K562 (cell line): ENCODE data around the gene RHEBL1. TPM values are rescaled to one million over a fixed set of nuclear protein-coding genes. Genes with fewer than 3 reads are reported as not detected.
A peak's percentile ranks its signal among the peaks of the same experiment; 100 is the strongest.

ENCODE experiments used
- ARID1B ChIP-seq: fragments of 450-650 bp; IDR thresholded peaks from 2 replicates; pipeline ENCODE4 v1.6.1; 2016; ENCODE audit warnings: antibody characterized with exemption, mild to moderate bottlenecking, inconsistent platforms
- ARNT ChIP-seq, 2 experiments: fragments of 450-650 bp; IDR thresholded peaks; 2 replicates each; pipeline ENCODE4 v1.6.1; 2016; ENCODE audit warnings: mild to moderate bottlenecking in 1 of 2
- CHD1 ChIP-seq: fragments of 200-600 bp; sonication (generic); IDR thresholded peaks from one replicate; pipeline ENCODE4 v1.6.1; 2012; ENCODE audit warnings: mild to moderate bottlenecking, moderate library complexity, low read length, inconsistent platforms
- CSDE1 ChIP-seq, 2 experiments: fragments of 450-650 bp; IDR thresholded peaks; 2 replicates each; pipeline ENCODE4 v1.6.1; 2016; ENCODE audit warnings: mild to moderate bottlenecking in 1 of 2
- EP300 ChIP-seq: IDR thresholded peaks from 2 replicates; pipeline ENCODE4 v1.6.1; 2012; ENCODE audit warnings: low read length, improper control_type of control experiment
- HLTF ChIP-seq: fragments of 450-650 bp; IDR thresholded peaks from 2 replicates; pipeline ENCODE4 v1.6.1; 2016
- JUND ChIP-seq, 2 experiments: IDR thresholded peaks; 2 replicates in 1 of 2; 3 replicates in 1 of 2; pipeline ENCODE4 v1.6.1; 2011; ENCODE audit warnings: borderline replicate concordance in 2 of 2, low read depth in 2 of 2, low read length in 2 of 2, improper control_type of control experiment in 1 of 2, missing biosample characterization in 1 of 2, missing genetic modification characterization in 1 of 2, missing genetic modification reagents in 1 of 2
- KLF1 ChIP-seq: fragments of 450-650 bp; IDR thresholded peaks from 2 replicates; pipeline ENCODE4 v1.6.1; 2016; ENCODE audit warnings: missing genetic modification characterization, missing compliant biosample characterization
- RNF2 ChIP-seq: sonication (generic); IDR thresholded peaks from 2 replicates; pipeline ENCODE4 v1.6.1; 2016
- SAFB ChIP-seq: fragments of 200-400 bp; formaldehyde crosslinking; IDR thresholded peaks from 2 replicates; pipeline ENCODE4 v1.6.1; 2017; ENCODE audit warnings: low read depth, low read length, borderline replicate concordance
- SRF ChIP-seq, 2 experiments: fragments of 250-450, 450-650 bp in 1 of 2; sonication (Bioruptor Pico) in 1 of 2; sonication (generic) in 1 of 2; formaldehyde crosslinking; IDR thresholded peaks; 2 replicates each; pipeline versions ENCODE4 v1.5.0 to v1.5.1; 2020 to 2022; ENCODE audit warnings: mild to moderate bottlenecking in 1 of 2, missing genetic modification reagents in 1 of 2
- STAT5A ChIP-seq: IDR thresholded peaks from 2 replicates; pipeline ENCODE4 v1.6.1; 2012; ENCODE audit warnings: low read length, inconsistent platforms, borderline replicate concordance
- SUPT5H ChIP-seq: fragments of 450-650 bp; IDR thresholded peaks from 2 replicates; pipeline ENCODE4 v1.6.1; 2016
- TBL1XR1 ChIP-seq, 2 experiments: IDR thresholded peaks; 2 replicates each; pipeline ENCODE4 v1.6.1; 2012; ENCODE audit warnings: improper control_type of control experiment in 2 of 2, low read length in 2 of 2, mild to moderate bottlenecking in 1 of 2
- TEAD4 ChIP-seq, 2 experiments: sonication (generic) in 1 of 2; formaldehyde crosslinking in 1 of 2; IDR thresholded peaks; 2 replicates each; pipeline versions ENCODE4 v1.6.1 to v1.8.0; 2012 to 2022; ENCODE audit warnings: borderline replicate concordance in 1 of 2, inconsistent platforms in 1 of 2, low read length in 1 of 2, mild to moderate bottlenecking in 1 of 2, missing genetic modification reagents in 1 of 2
- ZKSCAN3 ChIP-seq: fragments of 250-450 bp; sonication (Bioruptor Pico); IDR thresholded peaks from 2 replicates; pipeline ENCODE4 v1.4.0; 2020
- ZNF24 ChIP-seq: fragments of 450-650 bp; IDR thresholded peaks from 2 replicates; pipeline ENCODE4 v1.6.1; 2016
- ZNF589 ChIP-seq: fragments of 200-800 bp; sonication (Bioruptor generic); IDR thresholded peaks from 2 replicates; pipeline ENCODE4 v1.6.1; 2016; ENCODE audit warnings: low read depth, missing genetic modification characterization, missing compliant biosample characterization
- ZNF778 ChIP-seq: fragments of 450-650 bp; formaldehyde crosslinking; IDR thresholded peaks from 2 replicates; pipeline ENCODE4 v1.4.0; 2020; ENCODE audit warnings: mild to moderate bottlenecking, moderate library complexity
- ZNF780A ChIP-seq: fragments of 250-450 bp; sonication (Bioruptor Pico); IDR thresholded peaks from 2 replicates; pipeline ENCODE4 v1.5.0; 2021; ENCODE audit warnings: mild to moderate bottlenecking
- polyA plus RNA-seq, 8 experiments: library from polyadenylated mRNA; depleted of rRNA in 4 of 8; stranded (reverse) in 5 of 8; unstranded in 3 of 8; fragments of >200 nt; fragmentation: Nextera tagmentation in 2 of 8; fragmentation: Illumina TruSeq in 1 of 8; extraction: Ambion mirVana in 2 of 8; extraction: Trizol in 1 of 8; gene quantifications; 2 replicates each; pipeline versions ENCODE4 v1.2.1 to v1.2.3, GENCODE V29; 2011 to 2014; ENCODE audit warnings: inconsistent platforms in 1 of 8, missing spikeins in 1 of 8
- total RNA-seq, 7 experiments: library from RNA; depleted of rRNA in 6 of 7; stranded (reverse); fragments of >200 nt in 6 of 7; fragmentation: Illumina TruSeq in 2 of 7; extraction: Trizol in 2 of 7; gene quantifications; 2 replicates each; pipeline versions ENCODE4 v1.2.1 to v1.2.3, GENCODE V29; 2011 to 2021; ENCODE audit warnings: low replicate concordance in 1 of 7
- TF ChIP-seq, protein P1 (sequence below): fragments of 250-450 bp; sonication (Bioruptor Pico); IDR thresholded peaks from 2 replicates; pipeline ENCODE4 v1.8.0; 2021; ENCODE audit warnings: mild to moderate bottlenecking, moderate library complexity
- TF ChIP-seq, protein P2 (sequence below), 2 experiments: fragments of 450-650 bp; conservative IDR thresholded peaks; 2 replicates each; pipeline ENCODE4 v1.6.1; 2017; ENCODE audit warnings: mild to moderate bottlenecking in 2 of 2, moderate library complexity in 2 of 2
- TF ChIP-seq, protein P3 (sequence below): fragments of 200-800 bp; sonication (Bioruptor generic); IDR thresholded peaks from 2 replicates; pipeline ENCODE4 v1.6.1; 2017; ENCODE audit warnings: missing genetic modification characterization, missing compliant biosample characterization
- TF ChIP-seq, protein P4 (sequence below): sonication (generic); formaldehyde crosslinking; IDR thresholded peaks from 2 replicates; pipeline ENCODE4 v1.9.0; 2022; ENCODE audit warnings: mild to moderate bottlenecking, missing genetic modification reagents

RHEBL1 gene
- total and polyA plus RNA-seq, 9 of the 15 experiments (the other 6 are each of a cell fraction or from before 2014, with no cell fraction given): 4.3 to 36.1 (median 8.2) TPM

DNA sequence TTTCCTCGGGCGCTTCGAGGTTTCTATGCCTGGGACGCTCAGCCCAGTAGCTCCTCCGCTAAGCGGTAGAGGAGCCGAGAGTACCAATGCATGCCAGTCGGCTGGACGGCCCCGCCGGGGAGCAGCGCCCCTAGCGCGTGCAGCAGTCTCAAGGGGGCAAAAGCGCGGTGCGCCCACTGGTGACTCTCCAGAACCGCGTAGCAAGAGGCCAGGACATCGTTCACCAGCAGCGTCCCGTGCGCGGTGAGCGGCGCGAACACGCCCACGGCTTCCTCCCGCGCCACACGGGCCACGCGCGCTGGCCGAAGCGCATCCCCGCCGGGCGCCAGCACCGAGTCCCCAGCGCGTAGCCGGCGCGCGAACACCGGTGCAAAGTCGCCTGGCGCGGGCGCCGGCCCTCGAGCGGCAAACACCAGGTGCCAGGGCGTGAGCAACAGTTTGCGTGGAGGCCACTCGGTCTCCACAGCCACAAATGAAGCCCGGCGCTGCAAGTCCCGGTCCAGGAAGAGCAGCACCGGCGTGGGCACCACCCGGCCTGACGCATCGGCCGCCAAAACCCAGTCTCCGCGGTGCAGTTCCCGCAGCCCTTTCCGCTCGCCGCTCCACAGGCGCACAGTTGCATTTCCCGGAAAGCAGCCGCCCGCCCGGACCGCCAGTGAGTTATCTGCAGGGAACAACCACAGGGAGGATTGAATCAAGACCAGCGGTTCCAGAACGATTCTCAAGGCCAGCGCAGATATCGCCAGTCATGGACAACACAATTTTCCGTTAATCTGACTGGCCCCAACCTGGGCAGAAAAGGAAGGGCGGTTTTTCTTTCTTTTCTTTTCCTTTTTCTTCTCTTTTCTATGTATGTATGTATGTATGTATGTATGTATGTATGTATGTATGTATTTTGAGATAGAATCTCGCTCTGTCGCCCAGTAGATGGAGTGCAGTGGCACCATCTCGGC, 20.3 kb upstream of the RHEBL1 start (continued):
- TF ChIP-seq TBL1XR1 (IDR thresholded peaks at IDR 0.05; ENCODE audit: low read length in 2 of 2) (peak in 1 of 2 experiments; percentile 66; a peak in 2 of 4 replicates), ARNT (IDR thresholded peaks at IDR 0.05) (peak in 1 of 2 experiments; percentile 90; a peak in 2 of 4 replicates), KLF1 (tag) (peak; percentile 58; the same call in 1 of the 2 replicates), SUPT5H (no peak), ZKSCAN3 (CRISPR knock-in tag) (no peak), EP300 (peak; percentile 92), CSDE1 (IDR thresholded peaks at IDR 0.05) (no peak), ZNF24 (0 out of 2 replicates have a peak, but pooled peaks have one; percentile 18), SRF (CRISPR knock-in tag; IDR thresholded peaks at IDR 0.05) (peak in 1 of 2 experiments; percentile 80; a peak in 1 of 4 replicates), JUND (IDR thresholded peaks at IDR 0.05; ENCODE audit: borderline replicate concordance, low read depth, low read length) (peak; percentile 53; the same call in 1 of the 2 replicates), JUND (tag; IDR thresholded peaks at IDR 0.05; ENCODE audit: borderline replicate concordance, low read depth, low read length) (peak; percentile 38; the same call in 1 of the 3 replicates), RNF2 (peak; percentile 44), ZNF589 (peak; percentile 82), SAFB (peak; percentile 90), HLTF (no peak; the same call in 1 of the 2 replicates), ZNF778 (CRISPR knock-in tag) (no peak), STAT5A (peak; percentile 81), TEAD4 (IDR thresholded peaks at IDR 0.05; ENCODE audit: low read length) (peak; percentile 83), TEAD4 (CRISPR knock-in tag; IDR thresholded peaks at IDR 0.05; ENCODE audit: borderline replicate concordance) (no peak), ARID1B (peak; percentile 93), CHD1 (no peak), ZNF780A (CRISPR knock-in tag) (no peak)
- TF ChIP-seq, protein P1, sequence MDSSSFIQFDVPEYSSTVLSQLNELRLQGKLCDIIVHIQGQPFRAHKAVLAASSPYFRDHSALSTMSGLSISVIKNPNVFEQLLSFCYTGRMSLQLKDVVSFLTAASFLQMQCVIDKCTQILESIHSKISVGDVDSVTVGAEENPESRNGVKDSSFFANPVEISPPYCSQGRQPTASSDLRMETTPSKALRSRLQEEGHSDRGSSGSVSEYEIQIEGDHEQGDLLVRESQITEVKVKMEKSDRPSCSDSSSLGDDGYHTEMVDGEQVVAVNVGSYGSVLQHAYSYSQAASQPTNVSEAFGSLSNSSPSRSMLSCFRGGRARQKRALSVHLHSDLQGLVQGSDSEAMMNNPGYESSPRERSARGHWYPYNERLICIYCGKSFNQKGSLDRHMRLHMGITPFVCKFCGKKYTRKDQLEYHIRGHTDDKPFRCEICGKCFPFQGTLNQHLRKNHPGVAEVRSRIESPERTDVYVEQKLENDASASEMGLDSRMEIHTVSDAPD (CRISPR knock-in tag): no peak
- TF ChIP-seq, protein P2, sequence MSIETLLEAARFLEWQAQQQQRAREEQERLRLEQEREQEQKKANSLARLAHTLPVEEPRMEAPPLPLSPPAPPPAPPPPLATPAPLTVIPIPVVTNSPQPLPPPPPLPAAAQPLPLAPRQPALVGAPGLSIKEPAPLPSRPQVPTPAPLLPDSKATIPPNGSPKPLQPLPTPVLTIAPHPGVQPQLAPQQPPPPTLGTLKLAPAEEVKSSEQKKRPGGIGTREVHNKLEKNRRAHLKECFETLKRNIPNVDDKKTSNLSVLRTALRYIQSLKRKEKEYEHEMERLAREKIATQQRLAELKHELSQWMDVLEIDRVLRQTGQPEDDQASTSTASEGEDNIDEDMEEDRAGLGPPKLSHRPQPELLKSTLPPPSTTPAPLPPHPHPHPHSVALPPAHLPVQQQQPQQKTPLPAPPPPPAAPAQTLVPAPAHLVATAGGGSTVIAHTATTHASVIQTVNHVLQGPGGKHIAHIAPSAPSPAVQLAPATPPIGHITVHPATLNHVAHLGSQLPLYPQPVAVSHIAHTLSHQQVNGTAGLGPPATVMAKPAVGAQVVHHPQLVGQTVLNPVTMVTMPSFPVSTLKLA (conservative IDR thresholded peaks at IDR 0.05): peak in 1 of 2 experiments; percentile 65; a peak in 1 of 4 replicates
- TF ChIP-seq, protein P3, sequence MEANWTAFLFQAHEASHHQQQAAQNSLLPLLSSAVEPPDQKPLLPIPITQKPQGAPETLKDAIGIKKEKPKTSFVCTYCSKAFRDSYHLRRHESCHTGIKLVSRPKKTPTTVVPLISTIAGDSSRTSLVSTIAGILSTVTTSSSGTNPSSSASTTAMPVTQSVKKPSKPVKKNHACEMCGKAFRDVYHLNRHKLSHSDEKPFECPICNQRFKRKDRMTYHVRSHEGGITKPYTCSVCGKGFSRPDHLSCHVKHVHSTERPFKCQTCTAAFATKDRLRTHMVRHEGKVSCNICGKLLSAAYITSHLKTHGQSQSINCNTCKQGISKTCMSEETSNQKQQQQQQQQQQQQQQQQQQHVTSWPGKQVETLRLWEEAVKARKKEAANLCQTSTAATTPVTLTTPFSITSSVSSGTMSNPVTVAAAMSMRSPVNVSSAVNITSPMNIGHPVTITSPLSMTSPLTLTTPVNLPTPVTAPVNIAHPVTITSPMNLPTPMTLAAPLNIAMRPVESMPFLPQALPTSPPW: peak; percentile 35; the same call in 1 of the 2 replicates
- TF ChIP-seq, protein P4, sequence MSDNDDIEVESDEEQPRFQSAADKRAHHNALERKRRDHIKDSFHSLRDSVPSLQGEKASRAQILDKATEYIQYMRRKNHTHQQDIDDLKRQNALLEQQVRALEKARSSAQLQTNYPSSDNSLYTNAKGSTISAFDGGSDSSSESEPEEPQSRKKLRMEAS (CRISPR knock-in tag): peak; percentile 69
